H9 (cell line): Measurements from ENCODE around the gene PITX1. TPM values are rescaled to one million over a fixed set of nuclear protein-coding genes. Genes with fewer than 3 reads are reported as not detected.

Source experiments
- DNase-seq: peaks from one replicate; pipeline ENCODE4 v3.0.0-alpha.2; 2017
- H2AFZ ChIP-seq: one replicate; pipeline ENCODE4 v1.6.1; 2013; ENCODE audit warnings: mild to moderate bottlenecking, low read length, control low read depth, moderate library complexity
- H2AK5ac ChIP-seq: 2 replicates; pipeline ENCODE4 v1.6.1; 2013; ENCODE audit warnings: low read length, control low read depth, mixed read lengths; ENCODE audit not compliant: insufficient read length
- H2BK120ac ChIP-seq: one replicate; pipeline ENCODE4 v1.6.1; 2013; ENCODE audit warnings: low read depth, mild to moderate bottlenecking, low read length, control low read depth, inconsistent platforms; ENCODE audit not compliant: poor library complexity, severe bottlenecking
- H2BK12ac ChIP-seq: 2 replicates; pipeline ENCODE4 v1.6.1; 2013; ENCODE audit warnings: low read length, control low read depth, mixed read lengths, low read depth; ENCODE audit not compliant: insufficient read length
- H2BK15ac ChIP-seq: 2 replicates; pipeline ENCODE4 v1.6.1; 2013; ENCODE audit warnings: low read depth, low read length, control low read depth
- H2BK20ac ChIP-seq: one replicate; pipeline ENCODE4 v1.6.1; 2013; ENCODE audit warnings: low read depth, mild to moderate bottlenecking, low read length, control low read depth, inconsistent platforms; ENCODE audit not compliant: poor library complexity, severe bottlenecking
- H2BK5ac ChIP-seq: 2 replicates; pipeline ENCODE4 v1.6.1; 2013; ENCODE audit warnings: low read length, control low read depth, mixed read lengths; ENCODE audit not compliant: insufficient read length
- H3K14ac ChIP-seq: 2 replicates; pipeline ENCODE4 v1.6.1; 2013; ENCODE audit warnings: low read length, control low read depth; ENCODE audit not compliant: insufficient read depth
- H3K18ac ChIP-seq: 2 replicates; pipeline ENCODE4 v1.6.1; 2013; ENCODE audit warnings: low read depth, mild to moderate bottlenecking, mixed read lengths, low read length, control low read depth; ENCODE audit not compliant: insufficient read length
- H3K23ac ChIP-seq: 2 replicates; pipeline ENCODE4 v1.6.1; 2013; ENCODE audit warnings: low read length, control low read depth, mixed read lengths, low read depth; ENCODE audit not compliant: insufficient read length
- H3K23me2 ChIP-seq: 2 replicates; pipeline ENCODE4 v1.6.1; 2013; ENCODE audit warnings: low read depth, mild to moderate bottlenecking, mixed read lengths, low read length, control low read depth; ENCODE audit not compliant: insufficient read length, poor library complexity, severe bottlenecking
- H3K27ac ChIP-seq: 2 replicates; pipeline ENCODE4 v1.5.1; 2013; ENCODE audit warnings: low read length, control low read depth, mixed read lengths, low read depth; ENCODE audit not compliant: insufficient read length
- H3K27me3 ChIP-seq: 2 replicates; pipeline ENCODE4 v1.6.1; 2013; ENCODE audit warnings: low read length, control low read depth, inconsistent platforms; ENCODE audit not compliant: insufficient read depth
- H3K4ac ChIP-seq: 2 replicates; pipeline ENCODE4 v1.6.1; 2013; ENCODE audit warnings: low read depth, mild to moderate bottlenecking, control low read depth, inconsistent platforms, low read length, moderate library complexity
- H3K4me1 ChIP-seq: 2 replicates; pipeline ENCODE4 v1.6.1; 2013; ENCODE audit warnings: low read length, control low read depth, inconsistent platforms; ENCODE audit not compliant: insufficient read depth
- H3K4me2 ChIP-seq: 2 replicates; pipeline ENCODE4 v1.6.1; 2013; ENCODE audit warnings: low read length, control low read depth, mixed read lengths; ENCODE audit not compliant: insufficient read length, insufficient read depth
- H3K56ac ChIP-seq: 2 replicates; pipeline ENCODE4 v1.6.1; 2013; ENCODE audit warnings: low read depth, mild to moderate bottlenecking, mixed read lengths, low read length, control low read depth; ENCODE audit not compliant: insufficient read length
- H3K79me1 ChIP-seq: 2 replicates; pipeline ENCODE4 v1.6.1; 2013; ENCODE audit warnings: low read depth, mild to moderate bottlenecking, moderate library complexity, low read length, control low read depth, inconsistent platforms; ENCODE audit not compliant: insufficient read depth, poor library complexity, severe bottlenecking
- H3K79me2 ChIP-seq: 2 replicates; pipeline ENCODE4 v1.6.1; 2013; ENCODE audit warnings: low read length, control low read depth, inconsistent platforms; ENCODE audit not compliant: insufficient read depth
- H3K9ac ChIP-seq: 2 replicates; pipeline ENCODE4 v1.6.1; 2013; ENCODE audit warnings: low read length, control low read depth, mixed read lengths; ENCODE audit not compliant: insufficient read length; ENCODE audit errors: extremely low read depth
- H3K9me3 ChIP-seq: one replicate; pipeline ENCODE4 v1.6.1; 2013; ENCODE audit warnings: low read depth, low read length, inconsistent platforms; ENCODE audit not compliant: control insufficient read depth
- H3T11ph ChIP-seq: one replicate; pipeline ENCODE4 v1.6.1; 2013; ENCODE audit warnings: mild to moderate bottlenecking, low read length, control low read depth, inconsistent platforms
- H4K20me1 ChIP-seq: one replicate; pipeline ENCODE4 v1.6.1; 2013; ENCODE audit not compliant: control insufficient read depth, insufficient read length, insufficient read depth
- H4K5ac ChIP-seq: 2 replicates; pipeline ENCODE4 v1.6.1; 2013; ENCODE audit warnings: low read depth, mild to moderate bottlenecking, mixed read lengths, low read length, control low read depth; ENCODE audit not compliant: insufficient read length
- H4K8ac ChIP-seq: replicated peaks from 2 replicates; pipeline ENCODE4 v1.6.1; 2013; ENCODE audit warnings: low read length, control low read depth, mixed read lengths, low read depth; ENCODE audit not compliant: insufficient read length
- H4K91ac ChIP-seq: 2 replicates; pipeline ENCODE4 v1.6.1; 2013; ENCODE audit warnings: low read depth, mild to moderate bottlenecking, moderate library complexity, mixed read lengths, low read length, control low read depth; ENCODE audit not compliant: insufficient read length
- H3K27ac Mint-ChIP-seq, 3 experiments: 2 replicates in 2 of 3; 3 replicates in 1 of 3; pipeline ENCODE4 v1.8.0; 2020 to 2021; ENCODE audit warnings: mixed read lengths in 3 of 3, mild to moderate bottlenecking in 1 of 3, moderate library complexity in 1 of 3
- H3K27me3 Mint-ChIP-seq: 2 replicates; pipeline ENCODE4 v1.8.0; 2021; ENCODE audit warnings: low read depth, mild to moderate bottlenecking, moderate library complexity, mixed read lengths
- H3K36me3 Mint-ChIP-seq, 3 experiments: 2 replicates in 2 of 3; 3 replicates in 1 of 3; pipeline ENCODE4 v1.8.0; 2020 to 2021; ENCODE audit warnings: low read depth in 3 of 3, mixed read lengths in 3 of 3; ENCODE audit not compliant: insufficient read depth in 1 of 3
- H3K4me1 Mint-ChIP-seq, 2 experiments: 2 replicates each; pipeline ENCODE4 v1.8.0; 2020; ENCODE audit warnings: mixed read lengths in 2 of 2
- H3K4me3 Mint-ChIP-seq, 2 experiments: 2 replicates in 1 of 2; 3 replicates in 1 of 2; pipeline ENCODE4 v1.8.0; 2020 to 2021; ENCODE audit warnings: mild to moderate bottlenecking in 2 of 2, mixed read lengths in 2 of 2, moderate library complexity in 1 of 2
- H3K9me3 Mint-ChIP-seq, 2 experiments: 2 replicates in 1 of 2; 3 replicates in 1 of 2; pipeline ENCODE4 v1.8.0; 2020; ENCODE audit warnings: mild to moderate bottlenecking in 2 of 2, mixed read lengths in 2 of 2, moderate library complexity in 1 of 2
- WGBS: extraction: QIAGEN DNeasy Blood & Tissue Kit; methylation state at CpG from one replicate; pipeline ENCODE4 v1.1.7; 2013; ENCODE audit warnings: missing lambda C conversion rate, low lambda C conversion rate, mixed read lengths; ENCODE audit not compliant: insufficient read length; ENCODE audit errors: extremely low coverage; 5-methylcytosine and 5-hydroxymethylcytosine counted together
- total RNA-seq: library from RNA; stranded (reverse); gene quantifications from 2 replicates; pipeline ENCODE4 v1.2.1, GENCODE V29; 2021
- TF ChIP-seq, protein P1 (sequence below): fragments of 200-600 bp; sonication (generic); conservative IDR thresholded peaks from 3 replicates; pipeline ENCODE4 v1.8.0; 2021; ENCODE audit warnings: antibody characterized with exemption, mild to moderate bottlenecking

PITX1 gene
- total RNA-seq, 1 experiment from 2014 or later = not detected

DNA sequence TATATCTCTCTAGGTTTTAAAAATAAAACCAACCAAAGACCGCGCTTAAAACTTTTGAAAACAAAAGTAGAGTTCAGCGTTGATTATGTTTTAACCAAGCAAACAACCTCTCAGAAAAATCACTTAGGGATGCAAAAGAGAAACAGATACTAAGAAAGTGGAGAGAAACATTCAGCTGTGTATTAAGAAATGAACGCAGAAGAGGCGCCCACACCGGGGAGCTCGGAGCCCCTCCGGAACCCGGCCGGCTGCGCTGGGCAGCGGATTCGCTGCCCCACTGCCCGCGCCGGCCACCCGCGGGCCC is 1.4 kb downstream of the PITX1 start:
- Histone ChIP-seq H2AFZ (no peak overlapping the region), H2BK20ac (no peak overlapping the region), H3K4ac (no peak overlapping the region), H2BK12ac (no peak overlapping the region), H3K4me2 (no peak overlapping the region), H3K27me3 (peaks cover 93% of the 10 kb centered on the region), H2BK120ac (no peak overlapping the region), H4K20me1 (no peaks in the 10 kb centered on the region), H3K79me2 (no peaks in the 10 kb centered on the region), H3K18ac (no peak overlapping the region), H2BK5ac (no peak overlapping the region), H4K91ac (no peak overlapping the region), H4K5ac (no peak overlapping the region), H3K27ac (no peak overlapping the region), H2BK15ac (no peak overlapping the region), H3K23ac (no peak overlapping the region), H3K14ac (no peak overlapping the region), H4K8ac (no peak overlapping the region), H3T11ph (no peak overlapping the region), H3K23me2 (peaks cover 6% of the 10 kb centered on the region), H2AK5ac (no peak overlapping the region), H3K4me1 (no peaks in the 10 kb centered on the region), H3K9ac (no peak overlapping the region), H3K79me1 (no peaks in the 10 kb centered on the region), H3K56ac (no peak overlapping the region), H3K9me3 (no peaks in the 10 kb centered on the region)
- DNase-seq = no peak
- H3K36me3 Mint-ChIP-seq = no peaks in the 10 kb centered on the region; a peak in 1 of 7 replicates
- no CpG with 5 or more reads among the region's 18 CpGs for WGBS
- H3K27me3 Mint-ChIP-seq = peaks cover 94% of the 10 kb centered on the region
- H3K4me1 Mint-ChIP-seq = peaks cover 18 to 42% of the 10 kb centered on the region in 2 experiments
- TF ChIP-seq, protein P1, sequence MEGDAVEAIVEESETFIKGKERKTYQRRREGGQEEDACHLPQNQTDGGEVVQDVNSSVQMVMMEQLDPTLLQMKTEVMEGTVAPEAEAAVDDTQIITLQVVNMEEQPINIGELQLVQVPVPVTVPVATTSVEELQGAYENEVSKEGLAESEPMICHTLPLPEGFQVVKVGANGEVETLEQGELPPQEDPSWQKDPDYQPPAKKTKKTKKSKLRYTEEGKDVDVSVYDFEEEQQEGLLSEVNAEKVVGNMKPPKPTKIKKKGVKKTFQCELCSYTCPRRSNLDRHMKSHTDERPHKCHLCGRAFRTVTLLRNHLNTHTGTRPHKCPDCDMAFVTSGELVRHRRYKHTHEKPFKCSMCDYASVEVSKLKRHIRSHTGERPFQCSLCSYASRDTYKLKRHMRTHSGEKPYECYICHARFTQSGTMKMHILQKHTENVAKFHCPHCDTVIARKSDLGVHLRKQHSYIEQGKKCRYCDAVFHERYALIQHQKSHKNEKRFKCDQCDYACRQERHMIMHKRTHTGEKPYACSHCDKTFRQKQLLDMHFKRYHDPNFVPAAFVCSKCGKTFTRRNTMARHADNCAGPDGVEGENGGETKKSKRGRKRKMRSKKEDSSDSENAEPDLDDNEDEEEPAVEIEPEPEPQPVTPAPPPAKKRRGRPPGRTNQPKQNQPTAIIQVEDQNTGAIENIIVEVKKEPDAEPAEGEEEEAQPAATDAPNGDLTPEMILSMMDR = no peak
- H3K4me3 Mint-ChIP-seq = peak overlapping the region in 1 of 2 experiments; percentile 59; a peak in 2 of 5 replicates
- H3K27ac Mint-ChIP-seq = no peak overlapping the region
- H3K9me3 Mint-ChIP-seq = peaks cover 0 to 10% of the 10 kb centered on the region in 2 experiments; a peak in 2 of 5 replicates
